ENCODE measurements around the gene PCDHGB2.
"Not testable (repeated sequence)": the region's sequence is repeated elsewhere in the genome, so short reads cannot be mapped to it uniquely, and the experiment has no call there.

The PCDHGB2 gene

GRCh38 chr5:141359790-141360426 lies at the start of gene PCDHGB2:
Gene PCDHGB2 (plus strand): TSS chr5:141359994. CDS start chr5:141360136, 142 bp downstream.
- no peak for DNase-seq

GRCh38 chr5:141313711-141314110 lies 46.1 kb upstream of the PCDHGB2 start:
- DNase-seq = no peak

GRCh38 chr5:141316963-141317362 lies 42.8 kb upstream of the PCDHGB2 start:
- not testable (repeated sequence) for DNase-seq

GRCh38 chr5:141319202-141319601 lies 40.6 kb upstream of the PCDHGB2 start:
- no peak for DNase-seq

GRCh38 chr5:141319699-141320098 lies 40.1 kb upstream of the PCDHGB2 start:
- no peak for DNase-seq

GRCh38 chr5:141320225-141321169 lies 39.3 kb upstream of the PCDHGB2 start, which contains the start of gene TAF7:
Gene TAF7 (minus strand): TSS chr5:141320784. CDS start chr5:141320044, 740 bp downstream.
- peak; percentile 32 for DNase-seq

GRCh38 chr5:141322261-141322660 lies 37.5 kb upstream of the PCDHGB2 start:
- DNase-seq = no peak

GRCh38 chr5:141326088-141326854 lies 33.5 kb upstream of the PCDHGB2 start:
- no peak for DNase-seq

- no peak for DNase-seq
These were observed 31.6 kb upstream of the PCDHGB2 start for GRCh38 chr5:141328231-141328630.

GRCh38 chr5:141330299-141331080 lies 29.3 kb upstream of the PCDHGB2 start, which contains the start of gene PCDHGA1:
Gene PCDHGA1 (plus strand): TSS chr5:141330514.
- no peak for DNase-seq

GRCh38 chr5:141332571-141332970 lies 27.2 kb upstream of the PCDHGB2 start:
- not testable (repeated sequence) for DNase-seq

- DNase-seq = no peak
These were observed 21.1 kb upstream of the PCDHGB2 start, which contains the start of gene PCDHGA2 for GRCh38 chr5:141338538-141339306. Gene PCDHGA2 (plus strand): TSS chr5:141338760.

GRCh38 chr5:141340781-141341354 lies 18.9 kb upstream of the PCDHGB2 start:
- not testable (repeated sequence) for DNase-seq

GRCh38 chr5:141342773-141343172 lies 17.0 kb upstream of the PCDHGB2 start:
- DNase-seq = no peak

- DNase-seq = no peak
These were observed 16.4 kb upstream of the PCDHGB2 start, which contains the start of gene PCDHGA3 for GRCh38 chr5:141343242-141343952. Gene PCDHGA3 (plus strand): TSS chr5:141343829. CDS start chr5:141344034, 205 bp downstream.

GRCh38 chr5:141343953-141344463 lies 15.8 kb upstream of the PCDHGB2 start:
- no peak for DNase-seq

GRCh38 chr5:141345327-141345726 lies 14.5 kb upstream of the PCDHGB2 start:
- no peak for DNase-seq

- DNase-seq = not testable (repeated sequence)
These were observed 13.8 kb upstream of the PCDHGB2 start for GRCh38 chr5:141346017-141346416.

GRCh38 chr5:141349917-141350619 lies 9.7 kb upstream of the PCDHGB2 start, which contains the start of gene PCDHGB1:
Gene PCDHGB1 (plus strand): TSS chr5:141350099. CDS start chr5:141350261, 162 bp downstream.
- DNase-seq = no peak
